K562 (cell line): ENCODE results near the gene LONP1. TPM values are rescaled to one million over a fixed set of nuclear protein-coding genes. Genes with fewer than 3 reads are reported as not detected.

Experiments
- ATF3 ChIP-seq, 2 experiments: fragments of 450-650 bp in 1 of 2; sonication (generic) in 1 of 2; formaldehyde crosslinking in 1 of 2; IDR thresholded peaks in 1 of 2; conservative IDR thresholded peaks in 1 of 2; 2 replicates each; pipeline versions ENCODE4 v1.6.1 to v1.8.1; 2016 to 2023; ENCODE audit warnings: mild to moderate bottlenecking in 2 of 2, moderate library complexity in 2 of 2, inconsistent platforms in 1 of 2, missing genetic modification reagents in 1 of 2
- CBFA2T3 ChIP-seq: fragments of 450-650 bp; IDR thresholded peaks from 2 replicates; pipeline ENCODE4 v1.6.1; 2017
- CBX8 ChIP-seq: fragments of 200-600 bp; sonication (generic); IDR thresholded peaks from 2 replicates; pipeline ENCODE4 v1.6.1; 2012; ENCODE audit warnings: borderline replicate concordance, mixed run types, low read depth, mild to moderate bottlenecking, moderate library complexity, mixed read lengths, low read length, control low read depth, inconsistent platforms; ENCODE audit not compliant: poor library complexity, severe bottlenecking; ENCODE audit errors: extremely low read depth
- CEBPB ChIP-seq: fragments of 450-650 bp; IDR thresholded peaks from 2 replicates; pipeline ENCODE4 v1.6.1; 2016; ENCODE audit warnings: missing genetic modification characterization, missing compliant biosample characterization
- CREM ChIP-seq: IDR thresholded peaks from 2 replicates; pipeline ENCODE4 v1.6.1; 2014; ENCODE audit warnings: antibody characterized with exemption, low read depth
- FIP1L1 ChIP-seq: fragments of 200-400 bp; formaldehyde crosslinking; IDR thresholded peaks from 2 replicates; pipeline ENCODE4 v1.6.1; 2018; ENCODE audit warnings: mild to moderate bottlenecking, low read depth, low read length; ENCODE audit not compliant: poor library complexity, severe bottlenecking
- FUS ChIP-seq: fragments of 200-400 bp; formaldehyde crosslinking; optimal IDR thresholded peaks from 2 replicates; pipeline ENCODE3; 2017; ENCODE audit warnings: low read depth, low read length
- IFI16 ChIP-seq: fragments of 250-450 bp; sonication (Bioruptor Pico); IDR thresholded peaks from 2 replicates; pipeline ENCODE4 v2.1.2; 2022; ENCODE audit warnings: mild to moderate bottlenecking, inconsistent platforms
- KLF16 ChIP-seq: IDR thresholded peaks from 2 replicates; pipeline ENCODE4 v1.6.1; 2016; ENCODE audit warnings: antibody characterized with exemption
- MNT ChIP-seq, 2 experiments: fragments of 450-650 bp; conservative IDR thresholded peaks; 2 replicates each; pipeline ENCODE4 v1.6.1; 2017; ENCODE audit warnings: mild to moderate bottlenecking in 2 of 2, moderate library complexity in 2 of 2
- MTA3 ChIP-seq: fragments of 450-650 bp; formaldehyde crosslinking; IDR thresholded peaks from 2 replicates; pipeline ENCODE4 v1.6.1; 2017; ENCODE audit warnings: mild to moderate bottlenecking, borderline replicate concordance
- MYBL2 ChIP-seq, 2 experiments: fragments of 450-650 bp in 1 of 2; sonication (generic) in 1 of 2; formaldehyde crosslinking in 1 of 2; IDR thresholded peaks; 2 replicates each; pipeline versions ENCODE4 v1.6.1 to v1.8.1; 2017 to 2022; ENCODE audit warnings: borderline replicate concordance in 1 of 2, inconsistent platforms in 1 of 2, low read depth in 1 of 2, mild to moderate bottlenecking in 1 of 2, missing genetic modification reagents in 1 of 2, moderate library complexity in 1 of 2
- NCOA1 ChIP-seq: fragments of 450-650 bp; IDR thresholded peaks from 2 replicates; pipeline ENCODE4 v1.6.1; 2016; ENCODE audit warnings: low read depth
- PHF21A ChIP-seq: fragments of 450-650 bp; IDR thresholded peaks from 2 replicates; pipeline ENCODE4 v1.6.1; 2017; ENCODE audit warnings: low read depth, borderline replicate concordance
- VEZF1 ChIP-seq: fragments of 200-800 bp; sonication (Bioruptor generic); IDR thresholded peaks from 2 replicates; pipeline ENCODE4 v1.6.1; 2017; ENCODE audit warnings: missing genetic modification characterization, missing compliant biosample characterization
- ZNF324 ChIP-seq: fragments of 250-450 bp; sonication (Bioruptor Pico); IDR thresholded peaks from 2 replicates; pipeline ENCODE4 v1.4.0; 2020; ENCODE audit warnings: mild to moderate bottlenecking
- ZNF592 ChIP-seq: fragments of 450-650 bp; IDR thresholded peaks from 2 replicates; pipeline ENCODE4 v1.6.1; 2017; ENCODE audit warnings: antibody characterized with exemption, mild to moderate bottlenecking
- ZNF668 ChIP-seq: fragments of 250-450 bp; sonication (Bioruptor Pico); IDR thresholded peaks from 2 replicates; pipeline ENCODE4 v1.8.0; 2022; ENCODE audit warnings: mild to moderate bottlenecking, inconsistent platforms
- polyA plus RNA-seq, 8 experiments: library from polyadenylated mRNA; depleted of rRNA in 4 of 8; stranded (reverse) in 5 of 8; unstranded in 3 of 8; fragments of >200 nt; fragmentation: Nextera tagmentation in 2 of 8; fragmentation: Illumina TruSeq in 1 of 8; extraction: Ambion mirVana in 2 of 8; extraction: Trizol in 1 of 8; gene quantifications; 2 replicates each; pipeline versions ENCODE4 v1.2.1 to v1.2.3, GENCODE V29; 2011 to 2014; ENCODE audit warnings: inconsistent platforms in 1 of 8, missing spikeins in 1 of 8
- total RNA-seq, 7 experiments: library from RNA; depleted of rRNA in 6 of 7; stranded (reverse); fragments of >200 nt in 6 of 7; fragmentation: Illumina TruSeq in 2 of 7; extraction: Trizol in 2 of 7; gene quantifications; 2 replicates each; pipeline versions ENCODE4 v1.2.1 to v1.2.3, GENCODE V29; 2011 to 2021; ENCODE audit warnings: low replicate concordance in 1 of 7

LONP1 gene
- total and polyA plus RNA-seq, 9 of the 15 experiments (the other 6 are each of a cell fraction or from before 2014, with no cell fraction given): 1.1 to 238 (median 84.5) TPM

- TF ChIP-seq MNT (conservative IDR thresholded peaks at IDR 0.05) (peak; percentile 78 to 79), CBX8 (no peak), FIP1L1 (peak; percentile 100), FUS (peak; percentile 52), MTA3 (peak; percentile 96), CEBPB (tag) (no peak), MYBL2 (IDR thresholded peaks at IDR 0.05; ENCODE audit: low read depth) (no peak), MYBL2 (CRISPR knock-in tag; IDR thresholded peaks at IDR 0.05; ENCODE audit: borderline replicate concordance) (no peak), ZNF668 (CRISPR knock-in tag) (no peak), KLF16 (peak; percentile 75), CBFA2T3 (peak; percentile 19; the same call in 1 of the 2 replicates), IFI16 (no peak), ATF3 (IDR thresholded peaks at IDR 0.05) (no peak), ATF3 (CRISPR knock-in tag; conservative IDR thresholded peaks at IDR 0.05) (peak; percentile 80), PHF21A (0 out of 2 replicates have a peak, but pooled peaks have one; percentile 35), CREM (peak; percentile 75), ZNF592 (peak; percentile 73), ZNF324 (CRISPR knock-in tag) (peak; percentile 7; the same call in 1 of the 2 replicates), NCOA1 (peak; percentile 51; the same call in 1 of the 2 replicates), VEZF1 (CRISPR knock-in tag) (peak; percentile 57; the same call in 1 of the 2 replicates)
Observed at GRCh38 chr19:5690125-5690954, 29.6 kb downstream of the LONP1 start, which contains the start of gene RPL36 (continued).
